Measurements from ENCODE around the gene KIF5B. TPM values are rescaled to one million over a fixed set of nuclear protein-coding genes. Genes with fewer than 3 reads are reported as not detected.

KIF5B gene
- total and polyA plus RNA-seq, 2 of the 8 experiments (the other 6 are each of a cell fraction or from before 2014, with no cell fraction given) = 9.8 to 68.4 TPM

DNA sequence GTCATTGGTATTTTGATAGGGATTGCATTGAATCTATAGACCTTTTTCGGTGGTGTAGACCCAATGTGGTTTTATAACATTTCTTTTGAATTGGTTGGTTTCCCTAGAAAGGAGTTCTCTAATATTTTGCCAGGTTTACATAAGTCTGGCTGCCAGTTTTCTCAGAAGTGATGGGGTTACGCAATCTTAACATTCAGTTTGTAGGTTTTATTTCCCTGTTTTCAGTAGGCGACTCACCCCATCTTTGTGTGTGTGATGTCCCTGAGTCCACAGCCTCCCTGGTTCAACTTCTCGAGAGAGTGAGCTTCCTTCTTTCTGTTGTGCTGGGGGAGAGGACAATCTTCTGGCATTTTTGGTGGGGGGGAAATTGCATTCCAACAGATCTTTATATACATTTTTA, 9.6 kb upstream of the KIF5B start:
- no peak overlapping the region for H2BK120ac ChIP-seq (replicated peaks; ENCODE audit: low read depth, low read length)
- H3K27ac ChIP-seq (ENCODE audit: low read depth, low read length) = no peak overlapping the region
- CTCF ChIA-PET (ENCODE audit: partially characterized antibody) = interaction anchor here (1.2 kb wide), 1 partner anchor 139 kb away, joined by 3 read pairs; no protein-coding TSS in a partner anchor
- H3K56ac ChIP-seq (replicated peaks; ENCODE audit: insufficient read length, low read depth, low read length) = no peak overlapping the region
- H3K4ac ChIP-seq (replicated peaks; ENCODE audit: insufficient read length, low read depth, low read length) = no peak overlapping the region
- H2AK5ac ChIP-seq (ENCODE audit: low read depth, low read length) = no peak overlapping the region
- no peaks in the 10 kb centered on the region for H3K27me3 ChIP-seq (replicated peaks in 1 of 4; ENCODE audit: control insufficient read depth in 3 of 4, extremely low read depth in 1 of 4, insufficient read depth in 3 of 4, low read length in 3 of 4)
- no peaks in the 10 kb centered on the region for H3K23me2 ChIP-seq (ENCODE audit: low read depth, low read length)
- H3K4me1 ChIP-seq (replicated peaks in 1 of 4; ENCODE audit: control insufficient read depth in 3 of 4, insufficient read depth in 4 of 4, low read length in 3 of 4) = no peaks in the 10 kb centered on the region
- no peak overlapping the region for H3K4me2 ChIP-seq (ENCODE audit: insufficient read depth in 1 of 2, low read depth in 2 of 2, low read length in 2 of 2)
- H3K79me2 ChIP-seq (ENCODE audit: control insufficient read depth in 1 of 2, insufficient read depth in 2 of 2, low read length in 2 of 2) = no peaks in the 10 kb centered on the region
- FAIRE-seq = no peak
- no peak overlapping the region for H2AFZ ChIP-seq (ENCODE audit: low read length)
- H4K20me1 ChIP-seq (replicated peaks in 1 of 2; ENCODE audit: control insufficient read depth in 1 of 2, insufficient read depth in 2 of 2, low read length in 2 of 2) = no peaks in the 10 kb centered on the region
- H2BK15ac ChIP-seq (ENCODE audit: low read length) = no peak overlapping the region
- H3K79me1 ChIP-seq (ENCODE audit: low read depth, low read length) = no peaks in the 10 kb centered on the region
- no peak overlapping the region for H4K8ac ChIP-seq (ENCODE audit: extremely low read depth, insufficient read depth, low read length)
- no peak overlapping the region for H3K4me3 ChIP-seq (ENCODE audit: extremely low read depth in 1 of 4, insufficient read depth in 2 of 4, low read depth in 3 of 4, low read length in 4 of 4)
- POLR2A ChIA-PET (ENCODE audit: partially characterized antibody) = interaction anchor here (1.1 kb wide), 1 partner anchor 9 kb away, joined by 6 read pairs; no protein-coding TSS in a partner anchor
- 92% methylated on average over 4 of the region's 4 CpGs; no CpG with 5 or more reads in 1 of the 2 experiments for WGBS, 2 experiments (ENCODE audit: extremely low coverage in 1 of 2, insufficient coverage in 1 of 2, insufficient read length in 1 of 2, insufficient replicate concordance in 2 of 2, low coverage in 1 of 2, low lambda C conversion rate in 2 of 2, missing lambda C conversion rate in 1 of 2)
- no peak overlapping the region for H4K5ac ChIP-seq (ENCODE audit: insufficient read length, low read depth, low read length)
- no peak overlapping the region for H3K14ac ChIP-seq (ENCODE audit: insufficient read length)
- H3K9me3 ChIP-seq (ENCODE audit: insufficient read depth in 2 of 2, low read depth in 1 of 2, low read length in 1 of 2) = no peaks in the 10 kb centered on the region
- H3K18ac ChIP-seq (ENCODE audit: extremely low read depth, low read length) = no peak overlapping the region
- no peak overlapping the region for H3K9ac ChIP-seq (replicated peaks in 1 of 4; ENCODE audit: extremely low read depth in 1 of 4, low read depth in 3 of 4, low read length in 3 of 4)
- H3K23ac ChIP-seq (ENCODE audit: insufficient read length) = no peak overlapping the region
- no peak overlapping the region for H2BK12ac ChIP-seq (ENCODE audit: low read depth, low read length)
- no peak overlapping the region for H2BK20ac ChIP-seq (ENCODE audit: low read length)
- H3K36me3 ChIP-seq (ENCODE audit: control insufficient read depth in 2 of 4, insufficient read depth in 4 of 4, low read length in 3 of 4) = no peaks in the 10 kb centered on the region
- TF ChIP-seq CEBPB (IDR thresholded peaks at IDR 0.05; ENCODE audit: low read depth, low read length) (peak; percentile 83), KDM1A (IDR thresholded peaks at IDR 0.05; ENCODE audit: borderline replicate concordance, low read length) (no peak), ZNF274 (IDR thresholded peaks at IDR 0.05; ENCODE audit: borderline replicate concordance, extremely low read depth, low read length) (no peak)
- H2BK5ac ChIP-seq (ENCODE audit: low read depth, low read length) = no peak overlapping the region
- H4K91ac ChIP-seq (replicated peaks; ENCODE audit: insufficient read length, low read length) = no peak overlapping the region
- DNase-seq (ENCODE audit: low read depth in 1 of 2, low spot score in 2 of 2) = no peak
